Ovary (tissue), 9 donors: ENCODE measurements around the gene CYFIP1. TPM values are rescaled to one million over a fixed set of nuclear protein-coding genes. Genes with fewer than 3 reads are reported as not detected.

Source experiments
- DNase-seq, 5 donors: peaks; one replicate each; pipeline ENCODE4 v3.0.0-alpha.2; 2019 to 2020
- H3K27ac ChIP-seq, 2 donors: fragments of 200-600 bp; one replicate each; pipeline versions ENCODE4 v1.5.1 to v1.8.0; 2019 to 2022
- H3K27me3 ChIP-seq: fragments of 200-600 bp; one replicate; pipeline ENCODE4 v1.8.0; 2022
- H3K36me3 ChIP-seq: fragments of 200-600 bp; sonication (generic); one replicate; pipeline ENCODE4 v1.5.1; 2019
- H3K4me1 ChIP-seq: one replicate; pipeline ENCODE4 v1.8.1; 2013; ENCODE audit warnings: mild to moderate bottlenecking, moderate library complexity; ENCODE audit not compliant: insufficient read depth
- H3K4me3 ChIP-seq: fragments of 200-600 bp; sonication (generic); one replicate; pipeline ENCODE4 v1.5.1; 2017
- H3K9me3 ChIP-seq, 2 donors: fragments of 200-600 bp in 1 of 2; sonication (generic) in 1 of 2; one replicate each; pipeline versions ENCODE4 v1.5.1 to v1.8.1; 2013 to 2019; ENCODE audit warnings: mild to moderate bottlenecking in 1 of 2, moderate library complexity in 1 of 2
- EP300 ChIP-seq: sonication (generic); formaldehyde crosslinking; IDR thresholded peaks from one replicate; pipeline ENCODE4 v1.6.1; 2017; ENCODE audit warnings: antibody characterized with exemption
- POLR2A ChIP-seq: fragments of 450-650 bp; IDR thresholded peaks from one replicate; pipeline ENCODE4 v1.6.1; 2017; ENCODE audit warnings: antibody characterized with exemption, mild to moderate bottlenecking, moderate library complexity
- WGBS, 3 donors: extraction: QIAGEN DNeasy Blood & Tissue Kit in 1 of 3; methylation state at CpG; one replicate each; pipeline versions ENCODE4 v1.1.5 to v1.1.7; 2013 to 2017; 5-methylcytosine and 5-hydroxymethylcytosine counted together
- intact Hi-C, 4 donors: fragments of 100-400 bp; cut with DNase I; formaldehyde crosslinking; loops; one replicate each; pipeline versions ENCODE4 v1.11.0 to v1.15.1; 2022 to 2023
- polyA plus RNA-seq, 2 donors: library from polyadenylated mRNA; stranded (reverse); fragments of 200-250 nt in 1 of 2; fragments of 350-450 nt in 1 of 2; fragmentation: Illumina TruSeq in 1 of 2; extraction: RNeasy Lipid Tissue Mini Kit (QIAGEN cat#74804) in 1 of 2; gene quantifications; one replicate each; pipeline ENCODE4 v1.2.3, GENCODE V29; 2013 to 2014
- total RNA-seq, 7 donors: library from RNA; depleted of rRNA in 2 of 7; stranded (reverse); fragments of >200 nt in 2 of 7; fragmentation: NEBNext Ultra II Directional in 3 of 7; extraction: Animal tissue kit (Norgen Biotek cat#: 25700) in 3 of 7; gene quantifications; one replicate each; pipeline versions ENCODE4 v1.1.0 to v1.2.4, GENCODE V29; 2016 to 2023
- TF ChIP-seq, protein P1 (sequence below), 3 donors: fragments of 450-650 bp in 2 of 3; fragments of 200-600 bp in 1 of 3; IDR thresholded peaks; one replicate each; pipeline versions ENCODE4 v1.5.1 to v1.8.0; 2016 to 2022; ENCODE audit warnings: antibody characterized with exemption in 3 of 3, mild to moderate bottlenecking in 1 of 3
- donor health status: DM: no; HTN: no; CAD: no; lungs with moderate emphysema.
- donor health status: DM: no; HTN: no; CAD: no.
- donor health status: Bipolar disorder and iron deficiency.
- donor health status: DM: yes; HTN: yes; CAD: no.
- donor health status: DM: no; HTN: no; CAD: no.
- donor health status: DM: yes; HTN: yes; CAD: no.

The CYFIP1 gene
- total and polyA plus RNA-seq, 9 donors: 35.8 to 96.2 (median 77.1) TPM

- Histone ChIP-seq H3K27ac (no peak overlapping the region), H3K4me3 (no peak overlapping the region), H3K9me3 (no peaks in the 10 kb centered on the region), H3K36me3 (no peaks in the 10 kb centered on the region), H3K4me1 (peaks cover 3% of the 10 kb centered on the region), H3K27me3 (no peaks in the 10 kb centered on the region)
- 96 to 98% (median 97%) methylated on average over 3 of the region's 3 CpGs for WGBS, 3 donors
- DNase-seq: no peak
- no peak for TF ChIP-seq EP300
- no peak for TF ChIP-seq POLR2A
- TF ChIP-seq, protein P1, sequence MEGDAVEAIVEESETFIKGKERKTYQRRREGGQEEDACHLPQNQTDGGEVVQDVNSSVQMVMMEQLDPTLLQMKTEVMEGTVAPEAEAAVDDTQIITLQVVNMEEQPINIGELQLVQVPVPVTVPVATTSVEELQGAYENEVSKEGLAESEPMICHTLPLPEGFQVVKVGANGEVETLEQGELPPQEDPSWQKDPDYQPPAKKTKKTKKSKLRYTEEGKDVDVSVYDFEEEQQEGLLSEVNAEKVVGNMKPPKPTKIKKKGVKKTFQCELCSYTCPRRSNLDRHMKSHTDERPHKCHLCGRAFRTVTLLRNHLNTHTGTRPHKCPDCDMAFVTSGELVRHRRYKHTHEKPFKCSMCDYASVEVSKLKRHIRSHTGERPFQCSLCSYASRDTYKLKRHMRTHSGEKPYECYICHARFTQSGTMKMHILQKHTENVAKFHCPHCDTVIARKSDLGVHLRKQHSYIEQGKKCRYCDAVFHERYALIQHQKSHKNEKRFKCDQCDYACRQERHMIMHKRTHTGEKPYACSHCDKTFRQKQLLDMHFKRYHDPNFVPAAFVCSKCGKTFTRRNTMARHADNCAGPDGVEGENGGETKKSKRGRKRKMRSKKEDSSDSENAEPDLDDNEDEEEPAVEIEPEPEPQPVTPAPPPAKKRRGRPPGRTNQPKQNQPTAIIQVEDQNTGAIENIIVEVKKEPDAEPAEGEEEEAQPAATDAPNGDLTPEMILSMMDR (IDR thresholded peaks at IDR 0.05): no peak
- intact Hi-C loops: loop anchor here in 1 of 4 donors (10.0 kb wide), 1 partner anchor 65 kb away; the partner anchor contains the start of gene TUBGCP5
These were observed 10.7 kb downstream of the CYFIP1 start for GRCh38 chr15:22969489-22969888.

- Histone ChIP-seq H3K4me1 (peaks cover 8% of the 10 kb centered on the region), H3K4me3 (no peak overlapping the region), H3K9me3 (no peaks in the 10 kb centered on the region), H3K27ac (no peak overlapping the region), H3K27me3 (no peaks in the 10 kb centered on the region), H3K36me3 (no peaks in the 10 kb centered on the region)
- DNase-seq: no peak
- intact Hi-C loops: loop anchor here in 1 of 4 donors (10.0 kb wide), 1 partner anchor 66 kb away; the partner anchor contains the start of gene TUBGCP5
- WGBS, 3 donors: 36 to 61% (median 56%) methylated on average over 5 of the region's 5 CpGs
- TF ChIP-seq EP300 (no peak), POLR2A (no peak)
- TF ChIP-seq, protein P1 (IDR thresholded peaks at IDR 0.05): no peak
These were observed 11.8 kb downstream of the CYFIP1 start for GRCh38 chr15:22968366-22968765.

- Histone ChIP-seq H3K4me1 (peaks cover 8% of the 10 kb centered on the region), H3K36me3 (no peaks in the 10 kb centered on the region), H3K9me3 (no peaks in the 10 kb centered on the region), H3K4me3 (no peak overlapping the region), H3K27ac (no peak overlapping the region), H3K27me3 (no peaks in the 10 kb centered on the region)
- TF ChIP-seq POLR2A (no peak), EP300 (no peak)
- TF ChIP-seq, protein P1 (IDR thresholded peaks at IDR 0.05): no peak
- intact Hi-C loops: loop anchor here in 1 of 4 donors (10.0 kb wide), 1 partner anchor 68 kb away; the partner anchor contains the start of gene TUBGCP5
- WGBS, 3 donors: 90 to 94% (median 91%) methylated on average over 15 of the region's 15 CpGs
- DNase-seq: no peak
These were observed 12.9 kb downstream of the CYFIP1 start for GRCh38 chr15:22967084-22967770.

GRCh38 chr15:22966321-22967083 lies 13.7 kb downstream of the CYFIP1 start:
- intact Hi-C loops: loop anchor here in 1 of 4 donors (10.0 kb wide), 1 partner anchor 68 kb away; the partner anchor contains the start of gene TUBGCP5
- no peaks in the 10 kb centered on the region for H3K9me3 ChIP-seq
- H3K27me3 ChIP-seq: no peaks in the 10 kb centered on the region
- no peak overlapping the region for H3K4me3 ChIP-seq
- TF ChIP-seq, protein P1 (IDR thresholded peaks at IDR 0.05): no peak
- no peak for TF ChIP-seq EP300
- no peak for TF ChIP-seq POLR2A
- DNase-seq: no peak
- no peak overlapping the region for H3K27ac ChIP-seq
- peaks cover 8% of the 10 kb centered on the region for H3K4me1 ChIP-seq
- H3K36me3 ChIP-seq: no peaks in the 10 kb centered on the region
- WGBS, 3 donors: 83 to 86% (median 83%) methylated on average over 20 of the region's 20 CpGs
